HG02763 (cell line): Measurements from ENCODE around the gene ANKRD66.
"Not testable (repeated sequence)": the region's sequence is repeated elsewhere in the genome, so short reads cannot be mapped to it uniquely, and the experiment has no call there.

ENCODE experiments used
- ATAC-seq: cut with Tn5 transposase; IDR thresholded peaks from one replicate; pipeline ENCODE4 v1.9.1; 2021; ENCODE audit warnings: mild to moderate bottlenecking, moderate library complexity; ENCODE audit not compliant: unreplicated experiment

The ANKRD66 gene

DNA sequence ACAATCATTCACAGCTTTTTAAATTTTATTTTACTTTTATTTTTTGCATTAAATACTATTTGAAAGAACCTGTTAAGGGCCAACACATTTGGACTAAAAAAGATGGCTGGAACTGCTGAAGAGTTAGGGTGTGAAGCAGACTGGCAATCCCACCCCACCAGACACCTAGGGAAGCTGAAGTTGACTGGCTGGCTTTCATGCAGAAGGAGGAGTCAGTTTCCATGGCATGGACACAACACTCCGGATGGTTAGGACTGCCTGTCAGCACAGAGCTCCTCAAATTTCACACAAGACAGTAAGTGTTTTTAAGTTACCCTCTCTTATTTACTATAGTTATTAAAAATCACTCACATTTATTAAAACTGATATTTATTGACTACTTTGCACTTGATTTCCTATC, at the start of gene ANKRD66:
Gene ANKRD66 (plus strand): TSS at position 238 of the 400 bp plus-strand sequence. CDS start 5,016 bp downstream, outside the sequence.
- no peak for ATAC-seq

DNA sequence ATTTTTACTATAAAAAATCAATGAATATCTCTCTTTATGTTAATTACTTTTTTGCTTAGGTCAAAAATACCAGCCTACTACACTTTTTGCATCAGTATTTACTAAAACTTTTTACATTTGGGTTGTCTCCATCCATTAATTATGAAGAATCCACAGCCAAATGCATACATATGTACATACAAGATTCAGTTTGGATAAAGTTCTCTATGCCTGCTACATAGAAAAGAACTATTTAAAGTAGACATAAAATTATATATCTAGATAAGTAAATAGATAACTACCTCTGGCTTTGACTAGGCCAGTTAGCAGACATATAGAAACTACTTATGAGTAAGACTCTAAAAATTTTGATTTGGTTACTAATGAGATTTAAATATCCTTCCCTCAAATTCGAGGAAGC, 46.8 kb upstream of the ANKRD66 start:
- no peak for ATAC-seq

DNA sequence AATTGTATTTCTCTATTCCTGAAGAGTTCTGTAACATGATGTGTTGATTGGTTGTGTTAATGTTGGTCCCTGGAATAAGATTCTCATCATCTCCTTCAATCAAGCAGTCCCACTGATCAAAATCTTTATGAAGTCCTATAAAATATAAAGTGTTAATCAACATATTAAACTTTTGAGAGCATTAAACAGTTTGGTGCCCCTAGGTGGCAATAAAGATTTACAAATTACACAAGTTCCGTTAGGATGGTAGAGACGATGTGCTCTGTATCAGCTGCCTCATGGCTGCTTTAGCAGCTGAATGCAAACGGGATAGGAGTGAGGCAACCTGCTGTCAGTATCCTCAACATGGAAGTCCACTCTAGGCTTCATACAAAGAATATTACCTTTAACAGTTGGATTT, 42.2 kb upstream of the ANKRD66 start:
- no peak for ATAC-seq

DNA sequence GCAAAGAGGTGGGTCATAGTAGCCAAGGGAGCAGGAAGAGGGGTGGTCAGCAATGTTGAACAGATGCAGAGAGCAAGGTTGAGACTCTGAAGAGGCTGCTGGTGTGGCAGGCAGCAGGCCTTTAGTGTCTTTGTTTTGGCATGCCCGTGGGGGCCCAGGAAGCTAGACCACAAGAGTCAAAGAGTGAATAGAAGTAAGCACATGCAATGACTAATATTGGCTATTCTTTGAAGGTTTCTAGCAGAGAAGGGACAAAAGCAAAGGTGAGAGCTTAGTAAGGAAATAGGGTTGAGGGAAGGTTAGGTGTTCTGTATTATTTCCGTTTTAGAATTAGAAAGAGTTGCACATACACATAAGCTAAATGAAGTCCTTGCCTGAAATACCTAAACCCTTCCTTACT, 40.3 kb upstream of the ANKRD66 start:
- no peak for ATAC-seq

DNA sequence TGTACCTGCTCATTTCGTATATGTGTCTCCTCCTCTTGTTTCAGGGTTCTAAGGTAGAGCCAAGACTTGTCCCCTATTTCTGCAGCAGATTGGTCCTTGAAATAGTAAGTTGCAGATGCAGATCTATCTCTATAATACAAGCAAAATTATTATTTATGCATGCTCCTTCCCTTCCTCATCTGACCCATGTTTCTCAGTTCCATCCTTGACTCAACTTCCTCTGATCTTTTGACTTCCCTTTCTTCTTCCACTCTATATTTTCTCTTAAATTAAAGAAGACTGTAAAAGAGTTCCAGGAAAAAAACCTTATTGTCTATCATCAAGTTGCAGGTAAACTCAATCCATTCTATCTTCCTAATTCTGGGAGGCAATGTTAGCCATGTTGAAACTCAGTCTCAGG, 35.2 kb upstream of the ANKRD66 start:
- no peak for ATAC-seq

DNA sequence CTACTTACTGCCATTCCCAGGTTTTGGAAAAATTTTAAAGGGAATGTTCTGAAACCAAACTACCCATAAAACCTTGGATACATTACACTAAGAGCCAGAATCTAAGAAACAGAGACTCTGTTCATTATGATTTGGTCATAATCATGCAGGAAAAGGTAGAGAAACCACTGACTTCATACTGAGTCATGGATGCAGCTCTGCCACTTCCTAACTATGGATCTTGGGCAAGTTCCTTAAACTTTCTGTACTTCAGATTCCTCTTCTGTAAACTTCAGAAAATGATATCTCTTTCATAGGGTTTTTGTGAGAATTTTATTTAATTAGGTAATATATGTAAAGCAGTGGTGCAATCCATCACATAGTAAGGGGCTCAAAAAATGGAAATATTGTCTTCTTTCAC, 31.6 kb upstream of the ANKRD66 start:
- no peak for ATAC-seq

DNA sequence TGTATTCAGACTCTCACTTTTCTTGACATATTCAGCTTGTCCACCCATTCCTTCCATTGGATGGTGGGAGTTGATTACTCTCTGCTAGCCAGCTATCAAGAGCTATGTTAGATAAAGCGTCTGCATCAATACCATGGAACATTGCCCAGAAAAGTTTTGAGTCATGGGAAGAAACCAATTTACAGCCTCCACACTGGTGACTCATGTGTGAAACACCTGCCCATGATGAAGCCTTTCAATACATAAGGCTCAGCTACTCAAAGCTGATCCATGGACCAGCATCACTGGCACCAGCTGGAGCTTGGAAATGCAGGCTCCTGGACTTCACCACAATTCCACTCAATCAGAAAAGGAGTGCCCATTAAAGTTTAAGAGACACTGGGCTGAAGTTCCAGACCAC, 27.6 kb upstream of the ANKRD66 start:
- no peak for ATAC-seq

DNA sequence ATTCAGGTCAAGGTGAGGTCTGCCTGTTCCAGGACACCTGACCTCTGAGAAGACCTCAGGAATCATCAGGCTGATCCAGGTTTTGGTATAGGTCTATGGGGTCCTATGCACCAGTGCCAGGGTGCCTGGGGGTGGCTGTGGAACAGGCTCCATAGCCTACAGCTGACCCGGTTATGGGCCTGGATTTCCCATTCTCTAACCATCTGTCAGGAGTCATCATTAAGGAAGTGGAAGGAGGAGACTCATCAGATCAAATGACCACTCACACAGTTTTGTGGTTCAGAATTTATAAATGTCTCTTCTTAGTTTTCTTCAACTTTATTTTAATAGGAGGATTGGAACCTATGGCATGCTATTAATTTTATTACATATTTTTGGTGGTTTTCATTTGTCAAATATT, 26.3 kb upstream of the ANKRD66 start:
- no peak for ATAC-seq

DNA sequence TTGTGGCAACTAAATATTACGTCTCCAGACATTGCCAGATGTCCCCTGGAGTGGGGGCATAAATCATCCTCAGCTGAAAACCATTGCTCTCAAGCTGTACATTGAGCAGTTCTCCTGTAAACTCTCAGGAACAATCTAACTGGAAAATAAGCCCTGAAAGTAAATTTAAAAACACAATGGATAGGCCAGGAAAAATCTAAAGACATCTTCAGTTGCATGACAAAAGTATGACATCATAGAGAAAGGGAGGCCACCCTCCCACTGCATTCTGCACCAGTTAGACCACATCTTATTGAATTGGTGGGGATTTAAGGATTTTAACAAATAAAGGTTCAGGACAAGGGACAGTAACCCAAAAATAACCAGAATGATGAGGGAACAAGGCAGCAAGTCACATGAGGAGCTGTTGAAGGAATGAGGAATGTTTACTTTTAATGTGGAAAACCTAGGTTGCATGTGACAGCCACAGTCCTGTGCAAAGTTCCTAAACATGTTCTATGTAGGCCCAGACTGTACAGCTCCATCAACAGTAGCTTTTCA, 16.9 kb upstream of the ANKRD66 start:
- ATAC-seq, result no peak

DNA sequence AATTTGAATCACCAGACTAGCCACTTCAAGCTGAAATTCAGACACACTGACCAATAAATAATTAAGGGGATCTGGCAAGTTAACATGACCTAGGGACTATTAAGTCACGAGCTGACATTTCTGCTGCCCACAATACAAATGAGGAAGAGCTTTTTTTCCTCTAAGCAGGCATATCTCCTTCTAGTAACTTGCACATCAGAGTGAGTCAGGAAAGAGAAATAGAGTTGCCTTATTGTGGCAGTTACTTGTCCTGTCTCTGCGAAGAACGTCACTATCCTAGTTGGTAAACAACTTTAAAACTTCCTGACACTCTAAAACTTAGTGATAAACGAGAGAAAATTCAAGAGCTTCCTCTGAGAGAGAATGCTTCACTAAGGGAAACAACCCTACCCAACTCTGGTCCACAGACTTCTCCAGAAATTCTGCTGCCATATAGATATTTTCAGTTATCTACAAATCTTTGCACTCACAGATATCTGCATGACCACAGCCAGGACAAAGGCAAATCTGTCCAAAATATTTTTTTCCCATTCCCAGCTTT, 15.7 kb upstream of the ANKRD66 start:
- no peak for ATAC-seq

DNA sequence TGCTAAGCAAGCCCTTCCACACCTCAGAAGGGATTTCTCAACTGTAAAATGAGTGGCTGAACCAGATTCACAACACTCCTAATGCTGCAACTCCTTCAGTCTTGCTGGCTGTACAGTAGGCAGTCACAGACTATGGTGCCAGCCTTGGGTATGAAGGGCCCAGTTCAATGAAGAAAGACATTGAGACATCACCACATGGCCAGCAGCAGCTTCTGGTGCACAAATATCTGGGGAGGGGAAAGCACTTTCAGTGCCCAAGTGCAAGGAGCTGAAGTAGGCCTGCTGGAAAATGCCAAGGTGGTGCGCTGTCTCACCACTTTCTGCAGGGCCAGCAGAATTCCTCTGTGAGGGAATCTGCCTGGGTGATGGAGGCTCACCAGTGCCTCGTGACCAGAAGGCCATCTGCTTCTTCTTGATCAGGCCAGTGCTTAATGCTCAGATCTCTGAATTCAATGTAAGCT, 13.4 kb upstream of the ANKRD66 start:
- ATAC-seq, result no peak

DNA sequence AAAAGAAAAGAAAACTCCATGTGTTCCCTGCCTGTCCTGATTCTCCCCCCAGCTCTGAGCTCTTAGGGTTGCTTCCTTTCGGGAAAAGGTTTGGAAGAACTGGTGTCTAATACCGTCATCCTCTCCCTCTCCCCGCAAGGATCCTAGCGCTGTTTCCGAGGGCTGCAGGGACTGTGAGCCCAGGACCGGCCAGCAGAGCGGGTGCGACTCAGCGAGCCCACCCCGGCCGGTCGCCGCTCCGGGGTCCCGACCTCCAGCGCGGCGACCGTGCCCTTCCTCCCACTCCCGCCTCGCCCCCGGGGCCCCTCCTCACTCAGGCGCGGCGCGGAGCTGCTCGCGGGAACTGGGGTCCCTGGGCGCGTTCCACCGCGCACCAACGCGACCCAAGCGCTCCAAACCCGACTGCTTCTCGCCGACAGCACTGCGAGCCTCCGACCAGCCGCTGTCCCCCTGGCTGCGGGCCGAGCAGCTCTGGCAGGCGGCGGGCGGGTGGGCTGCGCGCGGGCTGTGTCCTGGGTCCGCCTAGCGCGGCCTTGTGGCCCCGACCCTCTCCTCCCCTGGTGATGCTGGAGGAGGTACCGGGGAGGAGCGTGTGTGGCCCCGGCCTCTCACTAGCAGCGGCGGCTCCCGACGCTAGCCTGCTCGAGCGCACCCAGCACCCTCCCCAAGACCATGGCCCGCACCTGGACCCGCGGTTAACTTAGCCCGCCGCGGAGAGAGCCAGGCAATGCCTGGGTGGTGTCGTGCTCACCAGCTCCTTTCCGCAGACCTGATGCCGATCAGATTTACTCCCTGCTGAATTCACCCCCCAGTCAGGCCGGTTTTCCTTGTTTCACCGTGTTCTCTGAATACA, 11.6 kb upstream of the ANKRD66 start, which contains the start of gene PLA2G7:
Gene PLA2G7 (minus strand): TSS at position 509 of the 853 bp plus-strand sequence. CDS start 12,484 bp downstream, outside the sequence.
- ATAC-seq, result no peak

DNA sequence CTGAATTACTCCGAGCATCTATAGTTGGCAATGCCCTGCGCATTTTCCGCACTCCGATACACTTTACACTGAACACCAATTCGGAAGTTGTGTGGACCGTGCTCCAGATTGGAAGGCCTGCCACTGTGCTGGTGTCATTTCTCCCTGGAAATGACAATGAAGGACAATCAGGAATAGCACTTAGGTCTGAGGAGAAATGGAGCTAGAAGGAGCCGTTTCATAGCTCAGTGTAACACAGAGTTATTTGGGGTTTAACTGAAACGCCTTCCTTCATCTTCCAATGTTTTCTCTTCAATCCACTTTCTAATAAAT, 11.1 kb upstream of the ANKRD66 start:
- no peak for ATAC-seq

DNA sequence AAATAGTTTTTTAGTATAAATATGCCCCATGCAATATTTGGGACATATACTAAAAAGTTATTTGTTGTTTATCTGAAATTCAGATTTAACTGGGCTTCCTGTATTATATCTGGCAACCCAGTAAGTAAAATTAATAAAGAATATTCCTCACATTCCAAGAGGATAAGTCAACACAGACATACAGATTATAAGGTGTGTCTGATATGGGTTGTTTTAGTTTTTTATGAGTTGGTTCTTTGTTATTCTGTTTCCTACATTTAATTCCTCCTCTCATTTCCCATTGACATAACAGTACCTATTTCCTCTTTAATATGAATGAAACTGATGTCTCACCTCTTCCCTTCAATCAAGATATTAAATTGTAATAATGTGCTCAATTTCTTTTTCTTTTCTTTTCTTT, 9.8 kb upstream of the ANKRD66 start:
- ATAC-seq, result no peak

DNA sequence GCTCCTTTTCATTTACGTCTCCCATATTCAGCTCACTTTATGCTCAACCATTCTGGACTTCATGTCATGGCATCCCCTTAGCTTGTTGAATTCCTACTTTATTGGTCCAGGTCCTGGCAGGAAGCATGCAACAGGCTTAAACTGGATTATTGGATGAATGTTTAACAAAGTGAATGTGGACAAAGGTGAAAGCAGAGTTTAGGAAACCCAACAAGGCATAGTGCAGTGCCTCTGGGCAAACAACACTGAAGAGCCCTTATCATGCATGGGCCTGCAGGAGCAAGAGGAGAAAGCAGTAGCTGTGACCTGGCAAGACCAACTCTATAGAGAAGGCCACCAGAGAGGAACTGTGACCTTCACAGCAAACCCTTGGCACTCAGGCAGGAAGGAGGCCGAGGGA, 5.3 kb upstream of the ANKRD66 start:
- no peak for ATAC-seq

DNA sequence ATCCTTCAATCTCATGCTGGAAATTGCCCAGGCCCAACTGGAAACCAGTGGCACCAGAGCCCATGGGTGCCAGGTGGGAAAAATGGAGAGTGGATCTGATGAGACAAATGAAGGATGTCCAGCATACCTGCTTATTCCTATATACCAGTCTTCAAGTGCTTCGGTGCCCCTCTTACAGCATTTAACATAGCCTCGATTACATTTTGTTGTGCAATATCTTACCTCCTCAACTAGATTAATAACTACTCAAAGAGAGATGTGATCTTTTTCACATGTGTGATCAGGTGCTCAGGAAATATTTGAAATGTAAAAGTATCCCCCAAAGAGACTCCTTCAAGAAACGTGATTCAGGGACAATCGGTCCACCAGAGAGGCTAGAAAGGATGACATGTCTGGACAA, 4.8 kb upstream of the ANKRD66 start:
- no peak for ATAC-seq

DNA sequence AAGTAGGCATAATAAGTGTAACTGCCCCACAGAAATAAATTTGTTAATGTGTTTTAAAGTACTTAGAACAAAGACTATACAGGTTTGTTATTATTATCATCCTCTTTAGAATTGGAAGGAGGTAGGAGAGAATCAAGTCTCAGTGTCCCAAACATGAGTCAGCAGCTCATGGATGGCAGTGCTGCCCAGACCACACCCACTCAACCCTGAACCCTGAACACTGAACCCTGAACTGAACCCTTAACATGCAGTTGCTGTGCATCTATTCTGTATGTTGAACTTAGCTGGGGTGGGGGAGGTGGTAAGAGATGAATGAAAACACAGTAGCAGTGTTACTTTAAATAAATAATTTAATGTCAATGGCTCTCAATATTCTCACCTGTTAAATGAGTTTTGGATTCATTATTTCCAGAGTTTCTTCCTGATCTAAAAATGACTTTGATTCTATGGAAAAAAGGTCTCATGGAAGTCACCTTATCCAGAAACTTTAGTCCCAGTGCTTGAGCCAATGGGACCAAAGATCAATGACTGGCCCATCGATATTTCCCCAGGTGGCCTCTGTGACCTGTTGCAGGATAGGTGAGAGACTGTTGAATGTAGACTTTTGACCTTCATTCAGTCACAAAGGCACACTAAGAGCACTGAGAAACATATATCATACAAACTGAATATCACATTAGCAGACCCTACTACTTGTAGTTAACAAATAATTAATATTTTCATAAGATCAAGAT, 3.1 kb upstream of the ANKRD66 start:
- no peak for ATAC-seq

DNA sequence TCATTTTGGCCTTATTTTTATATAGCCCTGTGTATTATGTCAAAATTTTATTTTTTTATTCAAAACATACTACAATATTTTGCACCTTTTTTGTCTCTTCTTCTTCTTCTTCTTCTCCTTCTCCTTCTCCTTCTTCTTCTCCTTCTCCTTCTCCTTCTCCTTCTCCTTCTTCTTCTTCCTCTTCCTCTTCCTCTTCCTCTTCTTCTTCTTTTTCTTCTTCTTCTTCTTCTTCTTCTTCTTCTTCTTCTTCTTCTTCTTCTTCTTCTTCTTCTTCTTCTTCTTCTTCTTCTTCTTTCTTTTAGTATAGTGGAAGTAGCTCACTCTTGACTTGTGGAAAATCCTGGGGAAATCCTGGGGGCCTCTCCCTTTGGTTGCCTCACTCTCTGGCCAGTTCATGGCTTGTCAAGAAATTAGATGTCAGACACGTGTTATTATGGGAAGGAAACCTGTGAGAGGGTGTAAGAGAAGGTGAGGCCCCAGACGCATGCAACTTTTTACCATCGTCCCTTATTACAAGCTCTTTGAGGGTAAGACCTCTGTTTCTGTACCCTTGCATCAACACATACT, 2.5 kb upstream of the ANKRD66 start:
- ATAC-seq, result not testable (repeated sequence)

DNA sequence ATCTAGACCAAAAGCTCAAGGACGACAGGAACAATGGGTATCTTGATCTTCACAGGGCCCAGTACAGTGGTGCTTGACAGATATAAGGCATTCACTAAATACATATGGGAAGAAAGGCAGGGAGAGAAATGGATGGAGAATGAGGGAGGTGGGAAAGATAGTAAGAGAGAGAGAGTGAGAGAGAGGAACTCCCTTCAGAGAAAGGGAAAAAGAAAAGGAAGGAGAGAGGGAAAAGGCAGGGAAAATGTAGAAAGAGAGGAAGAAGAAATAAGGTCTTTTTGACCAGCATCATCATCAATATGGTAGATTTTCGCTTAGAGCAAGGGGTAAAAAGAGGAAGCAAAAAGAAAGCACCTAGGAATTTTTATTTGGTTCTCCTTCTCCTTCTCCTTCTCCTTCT, 760 bp upstream of the ANKRD66 start:
- no peak for ATAC-seq

DNA sequence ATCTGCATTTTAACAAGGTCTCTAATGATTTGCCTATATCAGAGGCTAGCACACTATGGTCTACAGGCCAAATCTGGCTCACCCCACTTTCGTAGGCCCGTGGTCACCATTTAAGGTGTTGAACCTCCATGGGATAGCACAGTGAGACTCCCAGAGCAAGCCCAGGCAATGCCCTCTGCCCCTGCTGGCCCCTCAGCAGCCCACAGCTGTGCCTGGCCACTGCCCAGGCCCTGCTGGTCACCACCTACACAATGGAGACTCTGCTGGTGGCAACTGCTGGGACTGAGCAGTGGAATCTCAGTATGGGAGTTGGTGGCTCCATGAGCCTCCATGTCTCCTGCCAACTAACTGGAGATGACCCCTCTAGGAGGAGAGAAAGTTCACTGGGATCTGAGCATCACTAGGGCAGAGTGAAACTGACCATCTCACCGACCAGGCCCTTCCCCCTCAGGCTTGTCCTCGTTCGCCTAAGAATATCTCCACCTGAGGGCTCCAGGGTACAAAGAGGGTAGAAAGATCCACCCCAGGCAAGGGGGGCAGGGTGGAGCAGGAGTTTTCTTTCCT, 2.3 kb downstream of the ANKRD66 start:
- ATAC-seq, result no peak

DNA sequence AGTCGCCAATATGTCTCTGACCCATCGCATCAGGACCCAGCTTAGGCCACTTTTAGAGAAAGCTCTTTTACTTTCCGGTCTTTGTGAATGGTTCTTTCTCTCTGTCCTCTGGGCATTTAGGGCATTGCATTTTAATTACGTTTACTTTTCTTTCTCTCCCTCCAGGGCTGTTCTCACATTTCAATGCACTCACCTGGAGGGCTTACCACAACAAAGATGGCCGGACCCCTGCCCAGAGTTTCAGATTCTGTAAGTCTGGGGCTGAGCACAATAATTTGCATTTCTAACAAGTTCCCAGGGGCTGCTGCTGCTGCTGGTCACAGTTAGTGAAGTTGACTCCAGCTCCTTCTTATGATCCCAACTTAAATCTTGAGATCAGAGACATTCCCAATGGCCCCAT, 3.0 kb downstream of the ANKRD66 start:
- ATAC-seq, result no peak
